ENCODE results near the gene VKORC1.

DNA sequence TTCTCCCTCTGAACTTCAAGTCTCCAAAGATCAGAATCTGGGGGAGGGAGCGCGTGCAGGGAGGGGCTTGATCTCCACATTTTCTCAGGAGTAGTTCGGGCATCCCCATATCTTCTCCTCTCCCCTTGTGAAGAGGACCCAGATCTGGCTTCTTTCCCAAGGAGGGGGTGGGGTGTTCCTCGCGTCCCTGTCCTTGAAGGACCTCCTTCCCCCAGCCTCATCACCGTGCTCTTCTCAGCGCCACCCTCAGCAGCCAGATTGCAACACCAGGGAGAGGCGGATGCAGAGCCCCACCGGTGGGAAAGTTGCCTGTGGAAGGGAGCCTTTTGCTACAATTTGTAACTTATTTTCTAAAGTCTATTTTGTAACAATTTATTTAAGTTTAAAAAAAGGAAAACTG, 11.5 kb downstream of the VKORC1 start:
- TF ChIP-seq JUND (IDR thresholded peaks at IDR 0.05) (no peak), SP1 (IDR thresholded peaks at IDR 0.05) (no peak), RAD21 (IDR thresholded peaks at IDR 0.05) (no peak), YY1 (IDR thresholded peaks at IDR 0.05) (no peak), RXRA (IDR thresholded peaks at IDR 0.05) (no peak), TAF1 (conservative IDR thresholded peaks at IDR 0.05) (no peak), GABPA (IDR thresholded peaks at IDR 0.05 in 1 of 2, conservative IDR thresholded peaks at IDR 0.05 in 1 of 2) (no peak), HNF4A (conservative IDR thresholded peaks at IDR 0.05) (no peak), EGR1 (IDR thresholded peaks at IDR 0.05; ENCODE audit: low read depth in 2 of 2) (no peak)
- TF ChIP-seq, protein P1, sequence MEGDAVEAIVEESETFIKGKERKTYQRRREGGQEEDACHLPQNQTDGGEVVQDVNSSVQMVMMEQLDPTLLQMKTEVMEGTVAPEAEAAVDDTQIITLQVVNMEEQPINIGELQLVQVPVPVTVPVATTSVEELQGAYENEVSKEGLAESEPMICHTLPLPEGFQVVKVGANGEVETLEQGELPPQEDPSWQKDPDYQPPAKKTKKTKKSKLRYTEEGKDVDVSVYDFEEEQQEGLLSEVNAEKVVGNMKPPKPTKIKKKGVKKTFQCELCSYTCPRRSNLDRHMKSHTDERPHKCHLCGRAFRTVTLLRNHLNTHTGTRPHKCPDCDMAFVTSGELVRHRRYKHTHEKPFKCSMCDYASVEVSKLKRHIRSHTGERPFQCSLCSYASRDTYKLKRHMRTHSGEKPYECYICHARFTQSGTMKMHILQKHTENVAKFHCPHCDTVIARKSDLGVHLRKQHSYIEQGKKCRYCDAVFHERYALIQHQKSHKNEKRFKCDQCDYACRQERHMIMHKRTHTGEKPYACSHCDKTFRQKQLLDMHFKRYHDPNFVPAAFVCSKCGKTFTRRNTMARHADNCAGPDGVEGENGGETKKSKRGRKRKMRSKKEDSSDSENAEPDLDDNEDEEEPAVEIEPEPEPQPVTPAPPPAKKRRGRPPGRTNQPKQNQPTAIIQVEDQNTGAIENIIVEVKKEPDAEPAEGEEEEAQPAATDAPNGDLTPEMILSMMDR (IDR thresholded peaks at IDR 0.05; ENCODE audit: low read depth, low read length, missing input control): no peak
- TF ChIP-seq, protein P2, sequence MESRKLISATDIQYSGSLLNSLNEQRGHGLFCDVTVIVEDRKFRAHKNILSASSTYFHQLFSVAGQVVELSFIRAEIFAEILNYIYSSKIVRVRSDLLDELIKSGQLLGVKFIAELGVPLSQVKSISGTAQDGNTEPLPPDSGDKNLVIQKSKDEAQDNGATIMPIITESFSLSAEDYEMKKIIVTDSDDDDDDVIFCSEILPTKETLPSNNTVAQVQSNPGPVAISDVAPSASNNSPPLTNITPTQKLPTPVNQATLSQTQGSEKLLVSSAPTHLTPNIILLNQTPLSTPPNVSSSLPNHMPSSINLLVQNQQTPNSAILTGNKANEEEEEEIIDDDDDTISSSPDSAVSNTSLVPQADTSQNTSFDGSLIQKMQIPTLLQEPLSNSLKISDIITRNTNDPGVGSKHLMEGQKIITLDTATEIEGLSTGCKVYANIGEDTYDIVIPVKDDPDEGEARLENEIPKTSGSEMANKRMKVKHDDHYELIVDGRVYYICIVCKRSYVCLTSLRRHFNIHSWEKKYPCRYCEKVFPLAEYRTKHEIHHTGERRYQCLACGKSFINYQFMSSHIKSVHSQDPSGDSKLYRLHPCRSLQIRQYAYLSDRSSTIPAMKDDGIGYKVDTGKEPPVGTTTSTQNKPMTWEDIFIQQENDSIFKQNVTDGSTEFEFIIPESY (IDR thresholded peaks at IDR 0.05): no peak
- TF ChIP-seq, protein P3, sequence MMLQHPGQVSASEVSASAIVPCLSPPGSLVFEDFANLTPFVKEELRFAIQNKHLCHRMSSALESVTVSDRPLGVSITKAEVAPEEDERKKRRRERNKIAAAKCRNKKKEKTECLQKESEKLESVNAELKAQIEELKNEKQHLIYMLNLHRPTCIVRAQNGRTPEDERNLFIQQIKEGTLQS (IDR thresholded peaks at IDR 0.05): no peak
- TF ChIP-seq, protein P4, sequence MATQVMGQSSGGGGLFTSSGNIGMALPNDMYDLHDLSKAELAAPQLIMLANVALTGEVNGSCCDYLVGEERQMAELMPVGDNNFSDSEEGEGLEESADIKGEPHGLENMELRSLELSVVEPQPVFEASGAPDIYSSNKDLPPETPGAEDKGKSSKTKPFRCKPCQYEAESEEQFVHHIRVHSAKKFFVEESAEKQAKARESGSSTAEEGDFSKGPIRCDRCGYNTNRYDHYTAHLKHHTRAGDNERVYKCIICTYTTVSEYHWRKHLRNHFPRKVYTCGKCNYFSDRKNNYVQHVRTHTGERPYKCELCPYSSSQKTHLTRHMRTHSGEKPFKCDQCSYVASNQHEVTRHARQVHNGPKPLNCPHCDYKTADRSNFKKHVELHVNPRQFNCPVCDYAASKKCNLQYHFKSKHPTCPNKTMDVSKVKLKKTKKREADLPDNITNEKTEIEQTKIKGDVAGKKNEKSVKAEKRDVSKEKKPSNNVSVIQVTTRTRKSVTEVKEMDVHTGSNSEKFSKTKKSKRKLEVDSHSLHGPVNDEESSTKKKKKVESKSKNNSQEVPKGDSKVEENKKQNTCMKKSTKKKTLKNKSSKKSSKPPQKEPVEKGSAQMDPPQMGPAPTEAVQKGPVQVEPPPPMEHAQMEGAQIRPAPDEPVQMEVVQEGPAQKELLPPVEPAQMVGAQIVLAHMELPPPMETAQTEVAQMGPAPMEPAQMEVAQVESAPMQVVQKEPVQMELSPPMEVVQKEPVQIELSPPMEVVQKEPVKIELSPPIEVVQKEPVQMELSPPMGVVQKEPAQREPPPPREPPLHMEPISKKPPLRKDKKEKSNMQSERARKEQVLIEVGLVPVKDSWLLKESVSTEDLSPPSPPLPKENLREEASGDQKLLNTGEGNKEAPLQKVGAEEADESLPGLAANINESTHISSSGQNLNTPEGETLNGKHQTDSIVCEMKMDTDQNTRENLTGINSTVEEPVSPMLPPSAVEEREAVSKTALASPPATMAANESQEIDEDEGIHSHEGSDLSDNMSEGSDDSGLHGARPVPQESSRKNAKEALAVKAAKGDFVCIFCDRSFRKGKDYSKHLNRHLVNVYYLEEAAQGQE (IDR thresholded peaks at IDR 0.05): no peak
- TF ChIP-seq, protein P5, sequence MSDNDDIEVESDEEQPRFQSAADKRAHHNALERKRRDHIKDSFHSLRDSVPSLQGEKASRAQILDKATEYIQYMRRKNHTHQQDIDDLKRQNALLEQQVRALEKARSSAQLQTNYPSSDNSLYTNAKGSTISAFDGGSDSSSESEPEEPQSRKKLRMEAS (IDR thresholded peaks at IDR 0.05): no peak

Data from liver (tissue), 3 donors.